ENCODE results near the gene RBM17. TPM values are rescaled to one million over a fixed set of nuclear protein-coding genes. Genes with fewer than 3 reads are reported as not detected.
"Not testable (repeated sequence)": the region's sequence is repeated elsewhere in the genome, so short reads cannot be mapped to it uniquely, and the experiment has no call there.

RBM17 gene
- total RNA-seq, 1 experiment from 2014 or later, result 39.7 TPM

DNA sequence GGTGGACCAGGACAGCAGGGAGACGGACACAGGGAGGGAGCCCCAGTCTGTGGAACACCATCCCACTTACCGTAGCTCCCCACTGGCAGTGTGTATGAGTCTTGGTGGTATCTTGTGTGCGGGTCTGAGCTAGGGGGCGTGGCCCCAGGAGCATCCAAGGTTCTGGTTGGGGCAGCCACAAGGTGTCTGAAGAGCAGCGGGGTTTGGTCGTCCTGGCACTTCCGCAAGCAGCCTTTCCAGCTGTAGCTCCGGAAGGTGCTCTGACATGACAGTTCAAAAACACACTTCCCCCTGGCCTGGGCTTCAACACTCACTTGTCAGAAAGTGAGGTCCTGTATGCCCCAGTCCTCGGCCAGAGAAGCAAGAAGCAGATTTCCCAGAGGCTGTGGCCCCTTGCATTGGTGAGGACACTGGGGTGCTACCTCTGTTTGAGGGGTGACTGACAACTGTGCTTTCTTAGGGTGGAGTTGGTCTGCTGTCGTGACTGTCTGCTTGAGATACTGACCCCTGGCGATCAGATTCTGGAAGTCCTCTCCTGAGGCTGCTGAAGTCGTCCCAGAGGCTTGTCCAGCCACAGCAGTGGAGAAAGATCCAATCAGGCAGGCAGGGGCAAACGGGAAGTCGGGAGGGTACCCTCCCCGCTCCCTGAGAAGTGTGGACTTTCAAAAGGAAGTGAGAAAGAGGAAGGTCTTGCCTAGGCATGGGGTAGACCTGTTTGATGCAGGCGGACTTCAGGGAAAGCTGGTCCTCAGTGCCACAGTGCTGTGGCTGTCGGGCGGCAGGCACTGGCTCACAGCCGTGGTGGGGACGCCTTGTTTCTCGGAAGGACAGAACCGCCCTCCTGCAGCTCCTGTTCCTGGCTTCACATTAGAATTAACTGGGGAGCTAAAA lies 62.5 kb downstream of the RBM17 start:
- DNase-seq (ENCODE audit: low read depth), result peak; percentile 51

DNA sequence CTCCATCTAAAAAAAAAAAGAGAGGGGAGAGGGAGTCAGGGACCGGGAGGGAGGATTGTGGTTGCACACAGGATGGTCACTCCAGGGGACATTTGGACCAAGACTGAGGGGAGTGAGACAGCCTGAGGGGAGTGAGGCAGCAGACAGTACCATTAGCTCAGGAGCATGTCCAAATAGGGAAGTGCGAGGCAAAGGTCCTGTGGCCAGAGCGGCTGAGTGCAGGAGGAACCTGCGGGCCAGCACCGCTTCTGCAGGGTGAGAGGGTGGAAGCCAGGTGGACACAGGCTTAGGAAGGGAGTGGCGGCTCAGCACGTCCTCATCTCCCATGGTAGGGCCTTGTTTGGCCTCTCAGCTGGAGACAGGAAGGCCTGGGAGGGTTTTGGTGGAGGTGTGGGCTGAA lies 65.0 kb downstream of the RBM17 start:
- DNase-seq (ENCODE audit: low read depth), result no peak

- DNase-seq (ENCODE audit: low read depth), result no peak
Measured at GRCh38 chr10:6154566-6154965, 65.7 kb downstream of the RBM17 start.

GRCh38 chr10:6158276-6158675 lies 69.4 kb downstream of the RBM17 start:
- no peak for DNase-seq (ENCODE audit: low read depth)

GRCh38 chr10:6161921-6162320 lies 73.1 kb downstream of the RBM17 start:
- no peak for DNase-seq (ENCODE audit: low read depth)

DNA sequence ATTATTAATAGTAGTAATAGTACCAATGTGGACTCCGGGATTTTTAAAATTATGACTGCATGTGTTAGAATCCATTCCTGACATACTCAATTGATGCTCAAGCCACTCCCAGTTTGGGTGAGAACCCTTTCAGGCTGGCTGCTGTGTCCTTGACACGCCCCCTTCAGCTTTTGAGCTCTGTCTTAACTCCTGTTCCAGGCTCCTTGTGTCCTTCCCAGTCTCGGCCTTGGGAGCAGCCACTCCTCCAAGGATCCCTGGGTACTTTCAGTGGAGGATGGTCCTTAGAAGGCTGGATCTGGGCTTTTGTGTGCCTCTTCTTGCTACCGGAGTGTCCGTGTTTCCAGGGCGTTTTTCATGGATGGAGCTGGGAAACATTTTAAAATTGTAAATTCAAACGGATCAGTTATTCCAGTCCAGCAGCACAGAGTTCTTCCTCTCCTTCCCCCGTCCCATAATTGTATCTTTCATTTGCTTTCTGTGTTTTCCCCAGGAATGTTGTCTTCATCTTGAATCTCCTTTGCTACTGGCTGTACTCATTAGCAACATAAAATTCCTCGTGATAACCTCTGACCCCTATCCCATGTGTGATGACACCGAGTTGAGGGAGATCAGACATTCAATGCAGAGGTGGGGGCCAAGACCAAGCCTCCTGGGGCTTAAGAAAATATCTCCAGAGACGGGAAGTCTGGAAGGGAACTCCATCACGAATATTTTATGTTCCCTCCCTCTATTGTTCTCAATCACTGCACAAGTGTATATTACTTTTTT lies 73.9 kb downstream of the RBM17 start:
- DNase-seq (ENCODE audit: low read depth), result no peak

DNA sequence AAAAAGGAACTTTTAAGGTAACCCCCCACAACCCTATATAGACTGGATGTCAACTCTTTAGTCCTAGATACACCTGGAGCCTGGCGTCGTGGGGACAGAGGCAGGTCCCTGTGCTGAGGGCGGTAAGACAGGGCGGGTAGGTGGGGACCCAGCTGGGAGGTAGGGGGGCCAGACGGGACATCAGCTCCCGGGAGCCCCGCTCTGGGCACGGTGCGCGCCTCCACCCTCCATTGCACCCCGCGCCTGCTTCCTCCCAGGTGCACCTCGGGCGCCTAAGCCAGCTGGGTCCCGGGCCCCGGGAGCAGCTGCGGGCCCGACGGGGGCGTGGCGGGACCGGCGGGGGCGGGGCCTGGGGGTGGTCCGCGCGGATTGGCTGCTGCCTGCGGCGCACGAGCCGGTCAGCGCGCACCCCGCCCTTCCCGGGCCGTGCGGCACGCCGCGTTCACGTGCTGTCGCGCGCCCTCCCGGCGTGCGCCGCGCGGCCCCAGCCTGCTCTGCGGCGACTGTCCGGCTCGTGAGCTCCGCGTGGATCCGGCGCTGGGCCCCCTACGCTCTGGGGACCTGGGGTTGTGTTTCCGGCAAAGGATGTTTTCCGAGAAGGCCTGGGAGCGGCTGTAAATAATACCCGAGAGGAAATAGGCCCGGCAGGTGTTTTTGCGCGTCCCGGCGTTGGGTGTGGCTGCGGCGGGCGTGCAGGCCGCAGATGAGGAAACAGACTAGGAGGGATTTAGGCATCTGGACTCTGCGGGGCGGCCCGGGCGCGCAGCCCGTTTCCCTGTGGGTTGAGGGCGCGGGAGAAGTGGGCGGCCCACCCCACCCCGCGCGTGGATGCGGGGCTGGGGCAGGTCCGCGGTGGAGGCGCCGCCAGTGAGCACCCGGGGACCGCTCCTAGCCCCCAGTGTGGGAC lies 74.8 kb downstream of the RBM17 start:
- peak; percentile 84 for DNase-seq (ENCODE audit: low read depth)

DNA sequence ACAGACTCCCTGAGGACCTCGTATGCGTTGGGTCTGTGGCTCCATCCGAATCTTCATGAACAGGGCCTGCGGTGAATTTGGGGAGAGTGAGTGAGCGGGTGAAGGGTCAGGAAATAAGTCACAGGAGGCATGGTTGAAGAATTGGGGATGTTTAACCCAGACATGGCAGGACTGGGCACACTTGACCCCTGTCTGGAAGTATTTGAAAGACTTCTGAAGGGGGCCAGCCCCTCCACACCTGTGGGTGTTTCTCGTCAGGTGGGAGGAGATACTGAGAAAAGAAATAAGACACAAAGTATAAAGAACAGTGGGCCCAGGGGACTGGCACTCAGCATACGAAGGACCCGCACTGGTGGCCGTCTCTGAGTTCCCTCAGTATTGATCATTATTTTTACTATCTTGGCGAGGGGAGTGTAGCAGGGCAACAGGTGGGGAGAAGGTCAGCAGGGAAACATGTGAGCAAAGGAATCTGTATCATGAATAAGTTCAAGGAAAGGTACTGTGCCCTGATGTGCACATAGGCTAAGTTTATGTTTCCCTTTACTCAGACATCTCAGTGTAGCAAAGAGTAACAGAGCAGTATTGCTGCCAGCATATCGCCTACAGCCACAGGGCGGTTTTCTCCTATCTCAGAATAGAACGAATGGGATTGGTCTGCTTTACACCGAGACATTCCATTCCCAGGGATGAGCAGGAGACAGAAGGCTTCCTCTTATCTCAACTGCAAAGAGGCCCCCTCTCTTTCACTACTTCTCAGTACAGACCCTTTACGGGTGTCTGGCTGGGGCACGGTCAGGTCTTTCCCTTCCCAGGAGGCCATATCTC lies 75.6 kb downstream of the RBM17 start:
- no peak for DNase-seq (ENCODE audit: low read depth)

GRCh38 chr10:6165221-6165725 lies 76.4 kb downstream of the RBM17 start:
- DNase-seq (ENCODE audit: low read depth), result no peak

- DNase-seq (ENCODE audit: low read depth), result not testable (repeated sequence)
Measured at GRCh38 chr10:6165933-6166332, 77.1 kb downstream of the RBM17 start.

Other genes starting within 250 kb of the RBM17 start
- 9.9 and 10.6 TPM in 2 replicates for gene ANKRD16, start 199.1 kb upstream of the RBM17 start, total RNA-seq (2014; rRNA removed)
- 64.9 and 77.7 TPM in 2 replicates for gene FBH1, start 198.8 kb upstream of the RBM17 start, total RNA-seq (2014; rRNA removed)
- 0.17 TPM in 1 of 2 replicates, not detected in the other for gene IL15RA, start 111.5 kb upstream of the RBM17 start, total RNA-seq (2014; rRNA removed)
- not detected in 2 replicates for gene IL2RA, start 26.7 kb upstream of the RBM17 start, total RNA-seq (2014; rRNA removed)
- 19.7 and 23.3 TPM in 2 replicates for gene PFKFB3, start 113.9 kb downstream of the RBM17 start, total RNA-seq (2014; rRNA removed)

Data from LHCN-M2 (cell line).